ENCODE data around the gene ALX1.

DNA sequence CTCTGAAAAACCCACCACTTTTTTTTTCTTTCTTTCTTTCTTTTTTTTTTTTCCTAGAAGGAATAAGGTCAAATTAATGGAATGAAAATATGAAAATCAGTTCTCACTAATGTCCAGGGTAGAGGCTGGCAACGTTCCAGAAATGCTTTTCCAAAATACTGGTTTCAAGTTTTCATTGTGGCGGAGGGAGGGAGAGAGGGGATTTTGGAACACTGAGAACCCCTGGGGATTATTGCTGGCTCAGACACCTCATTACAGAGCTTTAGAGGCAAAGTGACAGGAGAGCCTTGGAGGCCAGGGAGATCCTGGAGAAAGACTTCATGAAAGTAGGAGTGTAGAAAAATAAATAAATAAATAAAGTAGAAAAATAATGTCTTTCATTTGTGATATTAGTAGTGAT, 45.4 kb downstream of the ALX1 start:
- no peak for TF ChIP-seq POLR2A (IDR thresholded peaks at IDR 0.05)
- TF ChIP-seq, protein P1, sequence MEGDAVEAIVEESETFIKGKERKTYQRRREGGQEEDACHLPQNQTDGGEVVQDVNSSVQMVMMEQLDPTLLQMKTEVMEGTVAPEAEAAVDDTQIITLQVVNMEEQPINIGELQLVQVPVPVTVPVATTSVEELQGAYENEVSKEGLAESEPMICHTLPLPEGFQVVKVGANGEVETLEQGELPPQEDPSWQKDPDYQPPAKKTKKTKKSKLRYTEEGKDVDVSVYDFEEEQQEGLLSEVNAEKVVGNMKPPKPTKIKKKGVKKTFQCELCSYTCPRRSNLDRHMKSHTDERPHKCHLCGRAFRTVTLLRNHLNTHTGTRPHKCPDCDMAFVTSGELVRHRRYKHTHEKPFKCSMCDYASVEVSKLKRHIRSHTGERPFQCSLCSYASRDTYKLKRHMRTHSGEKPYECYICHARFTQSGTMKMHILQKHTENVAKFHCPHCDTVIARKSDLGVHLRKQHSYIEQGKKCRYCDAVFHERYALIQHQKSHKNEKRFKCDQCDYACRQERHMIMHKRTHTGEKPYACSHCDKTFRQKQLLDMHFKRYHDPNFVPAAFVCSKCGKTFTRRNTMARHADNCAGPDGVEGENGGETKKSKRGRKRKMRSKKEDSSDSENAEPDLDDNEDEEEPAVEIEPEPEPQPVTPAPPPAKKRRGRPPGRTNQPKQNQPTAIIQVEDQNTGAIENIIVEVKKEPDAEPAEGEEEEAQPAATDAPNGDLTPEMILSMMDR (IDR thresholded peaks at IDR 0.05): no peak
- TF ChIP-seq POLR2AphosphoS5 (IDR thresholded peaks at IDR 0.05): no peak
